ENCODE data around the gene ATP10B.
"Not testable (repeated sequence)": the region's sequence is repeated elsewhere in the genome, so short reads cannot be mapped to it uniquely, and the experiment has no call there.

The ATP10B gene

DNA sequence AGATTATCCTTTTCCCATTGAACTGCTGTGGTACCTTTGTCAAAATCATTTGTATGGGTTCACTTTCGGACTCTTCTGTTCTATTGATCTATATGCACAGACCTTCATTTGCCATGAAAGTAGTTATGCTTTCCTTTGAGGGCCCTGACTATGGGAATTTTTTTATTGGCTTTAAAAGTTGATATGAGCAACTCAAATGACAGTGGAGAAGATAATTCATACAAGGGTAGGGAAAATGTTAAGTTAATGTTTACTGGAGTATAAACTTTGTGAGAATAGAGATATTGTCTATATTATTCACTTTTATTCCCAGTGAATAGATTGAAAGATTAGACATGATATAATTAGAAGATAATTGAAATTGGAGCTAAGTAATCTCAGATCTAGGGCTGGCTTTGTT lies 94.8 kb downstream of the ATP10B start:
- DNase-seq (ENCODE audit: low read depth, low spot score): no peak

DNA sequence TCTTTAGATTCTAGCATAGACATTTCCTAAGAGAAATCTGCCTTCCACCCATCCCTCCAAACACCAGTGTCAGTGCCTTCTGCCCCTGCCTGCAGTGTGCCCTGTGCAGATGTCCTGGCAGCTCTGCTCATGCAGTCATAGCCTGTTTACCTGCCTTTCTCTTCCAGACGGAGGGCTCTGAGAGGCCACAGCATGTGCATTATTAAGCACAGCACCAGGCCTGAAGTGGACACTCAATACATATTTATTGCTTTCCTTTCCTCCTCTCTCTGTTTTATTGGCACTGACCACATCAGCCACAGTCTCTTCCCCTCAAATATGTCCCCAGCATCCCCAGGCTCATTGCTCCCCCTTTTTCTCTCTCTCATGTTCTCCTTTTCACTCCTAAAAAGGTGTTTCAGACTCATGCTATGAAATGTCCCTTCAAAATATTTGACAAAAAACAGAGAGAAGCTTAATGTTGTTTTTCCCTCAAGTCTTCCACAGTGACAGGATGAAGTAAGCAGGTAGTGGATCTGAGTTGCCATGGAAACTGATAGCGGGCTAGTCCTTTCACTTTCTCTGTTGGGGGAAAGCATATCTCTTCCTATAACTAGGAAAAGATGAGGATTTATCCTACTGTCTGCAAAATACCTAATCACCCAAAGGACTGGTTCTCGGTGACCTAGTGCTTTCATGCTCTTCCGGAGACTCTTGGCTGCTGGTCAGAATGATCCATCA lies 100.9 kb downstream of the ATP10B start:
- no peak for DNase-seq (ENCODE audit: low read depth, low spot score)

DNA sequence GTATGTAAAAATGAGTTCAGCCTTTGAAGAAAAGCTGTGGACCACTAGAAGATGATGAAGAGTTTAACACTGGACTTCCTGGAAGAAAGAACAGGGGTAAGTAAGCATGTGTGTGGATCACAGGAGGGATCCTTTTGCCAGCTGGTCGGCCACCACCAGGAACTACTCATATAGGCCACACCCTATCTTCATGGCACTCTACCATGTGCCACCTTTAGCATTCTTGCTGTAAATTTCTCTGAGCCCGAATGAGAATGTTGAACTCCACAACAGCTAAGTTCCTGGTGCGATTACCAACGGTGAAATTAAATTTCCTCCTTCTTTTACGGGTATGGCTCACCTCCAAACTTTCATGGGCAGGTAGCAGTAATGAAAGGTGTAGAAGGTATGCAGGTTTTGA lies 102.3 kb downstream of the ATP10B start:
- no peak for DNase-seq (ENCODE audit: low read depth, low spot score)

DNA sequence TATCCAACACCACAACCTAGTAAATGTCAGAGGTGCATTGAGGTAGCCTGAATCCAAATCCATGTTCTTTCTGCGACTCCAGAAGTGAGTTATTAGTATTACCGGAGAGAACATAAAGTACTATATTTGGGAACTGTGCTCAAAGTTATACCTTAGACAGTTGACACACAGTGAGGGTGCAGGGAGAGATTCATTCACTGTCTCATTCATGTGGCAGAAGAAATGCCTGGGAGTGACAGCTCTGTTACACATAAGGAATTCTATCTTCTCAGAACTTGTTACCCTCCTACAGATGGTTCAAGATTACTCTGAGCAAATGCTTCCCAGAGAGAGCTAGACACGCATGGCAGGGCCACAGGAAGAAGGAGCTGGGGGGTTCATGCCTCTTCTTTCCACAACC lies 103.0 kb downstream of the ATP10B start:
- DNase-seq (ENCODE audit: low read depth, low spot score): no peak

DNA sequence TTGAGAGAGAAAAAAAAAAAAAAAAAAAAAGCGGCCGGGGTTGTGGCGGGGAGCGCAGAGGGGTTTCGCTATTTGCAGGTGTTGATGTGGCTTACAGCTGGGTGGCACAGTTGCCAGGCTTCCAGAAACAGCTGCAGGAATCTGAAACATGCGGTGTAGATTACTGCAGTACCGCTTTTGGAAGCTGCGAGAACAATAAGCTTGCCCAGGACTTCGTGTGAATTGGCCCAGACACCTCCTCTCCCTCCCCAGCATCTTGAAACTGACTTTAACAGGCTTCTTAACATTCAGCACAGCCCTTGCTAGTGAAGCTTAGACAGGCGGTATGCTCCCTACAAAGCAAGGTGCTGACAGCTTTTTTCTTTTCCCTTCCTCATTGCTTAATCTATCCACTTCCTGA lies 104.0 kb downstream of the ATP10B start:
- DNase-seq (ENCODE audit: low read depth, low spot score): no peak

DNA sequence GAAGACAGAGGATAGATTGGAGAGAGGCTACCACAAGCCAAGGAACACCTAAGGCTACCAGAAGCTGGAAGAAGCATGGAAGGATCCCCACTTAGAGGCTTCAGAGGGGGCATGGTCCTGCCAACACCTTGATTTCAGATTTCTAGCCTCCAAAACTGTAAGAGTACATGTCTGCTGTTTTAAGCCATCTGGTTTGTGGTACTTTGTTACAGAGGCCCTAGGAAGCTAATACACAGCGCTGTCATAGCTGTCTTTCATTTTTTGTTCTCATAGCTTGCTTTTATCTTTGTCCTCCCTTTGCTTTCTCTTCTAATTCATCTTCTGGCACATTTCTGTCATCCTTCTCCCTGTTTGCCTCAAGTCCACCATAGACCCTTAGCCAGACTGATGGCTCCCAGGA lies 104.5 kb downstream of the ATP10B start:
- no peak for DNase-seq (ENCODE audit: low read depth, low spot score)

DNA sequence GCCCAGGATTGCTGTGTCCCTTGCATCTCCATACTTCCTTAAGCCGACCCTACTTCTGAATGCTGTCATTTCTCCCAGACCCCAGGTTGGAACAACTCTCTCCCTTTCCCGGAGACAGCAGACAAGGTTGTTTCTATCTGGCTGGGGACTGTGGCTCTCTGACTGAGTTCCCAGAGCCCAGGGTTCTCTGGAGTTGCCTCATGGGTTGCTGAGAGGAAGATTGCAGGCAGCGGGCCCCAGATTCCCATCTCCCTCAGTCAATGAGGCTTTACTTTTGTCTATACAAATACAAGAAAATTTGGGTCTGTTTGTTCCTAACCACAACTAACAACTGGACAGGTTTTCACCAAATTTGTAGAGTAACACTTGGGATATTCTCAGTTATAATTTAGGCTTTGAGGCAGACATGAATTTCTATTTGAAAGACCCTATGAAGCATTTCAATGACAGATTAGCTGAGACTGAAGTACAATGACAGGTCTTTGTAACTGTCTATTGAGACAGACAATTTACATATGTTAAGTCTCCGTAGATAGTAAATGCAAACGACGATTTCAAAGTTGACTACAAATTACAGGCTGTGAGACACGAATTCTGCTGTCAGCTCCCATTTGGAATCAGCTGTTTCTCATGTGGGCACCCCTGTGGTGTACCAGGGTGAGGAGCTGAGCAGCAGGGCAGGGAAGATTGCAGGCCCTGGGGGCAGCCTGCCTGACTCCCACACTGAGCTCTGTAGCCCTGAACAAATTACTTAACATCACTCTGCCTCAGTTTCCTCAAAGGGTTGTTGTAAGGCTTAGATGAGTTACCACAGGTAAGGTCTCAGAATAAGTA lies 107.5 kb downstream of the ATP10B start:
- no peak for DNase-seq (ENCODE audit: low read depth, low spot score)

DNA sequence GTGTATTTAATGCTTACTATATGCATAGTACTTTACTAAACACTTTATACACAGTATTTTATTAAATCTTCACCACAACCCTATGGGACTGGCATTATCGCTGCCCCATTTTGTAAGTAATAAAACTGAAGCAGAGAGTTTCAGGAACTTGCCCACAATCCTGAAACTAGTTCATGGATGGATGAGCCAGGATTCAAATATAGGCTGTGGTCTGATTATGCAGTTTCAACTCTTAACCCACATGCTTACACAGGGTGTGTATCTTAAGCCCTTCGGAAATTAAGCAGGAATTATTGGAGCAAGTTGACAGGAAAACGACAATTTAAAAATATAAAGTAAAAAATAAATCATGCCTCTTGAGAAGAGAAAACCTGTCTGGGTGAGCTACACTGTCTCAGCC lies 109.0 kb downstream of the ATP10B start:
- no peak for DNase-seq (ENCODE audit: low read depth, low spot score)

DNA sequence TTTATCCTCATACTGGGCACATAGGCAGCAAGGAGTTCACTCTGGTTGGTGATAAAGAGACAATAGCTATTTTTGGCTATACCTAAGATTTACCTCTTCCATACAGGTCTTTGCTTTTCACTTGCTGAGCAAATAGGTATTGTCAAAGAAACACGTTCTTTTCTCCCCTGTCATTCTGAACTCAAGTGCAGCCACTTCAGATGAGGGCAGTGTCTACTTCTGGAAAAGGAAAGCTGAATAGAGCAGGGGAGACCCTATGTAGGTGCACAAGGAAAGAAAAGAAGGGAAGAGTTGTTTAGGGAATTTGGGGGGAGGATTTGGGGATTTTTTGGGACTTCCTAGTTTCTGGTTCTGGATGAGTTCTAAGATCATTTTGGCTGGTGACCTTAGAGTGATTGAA lies 109.6 kb downstream of the ATP10B start:
- DNase-seq (ENCODE audit: low read depth, low spot score): no peak

DNA sequence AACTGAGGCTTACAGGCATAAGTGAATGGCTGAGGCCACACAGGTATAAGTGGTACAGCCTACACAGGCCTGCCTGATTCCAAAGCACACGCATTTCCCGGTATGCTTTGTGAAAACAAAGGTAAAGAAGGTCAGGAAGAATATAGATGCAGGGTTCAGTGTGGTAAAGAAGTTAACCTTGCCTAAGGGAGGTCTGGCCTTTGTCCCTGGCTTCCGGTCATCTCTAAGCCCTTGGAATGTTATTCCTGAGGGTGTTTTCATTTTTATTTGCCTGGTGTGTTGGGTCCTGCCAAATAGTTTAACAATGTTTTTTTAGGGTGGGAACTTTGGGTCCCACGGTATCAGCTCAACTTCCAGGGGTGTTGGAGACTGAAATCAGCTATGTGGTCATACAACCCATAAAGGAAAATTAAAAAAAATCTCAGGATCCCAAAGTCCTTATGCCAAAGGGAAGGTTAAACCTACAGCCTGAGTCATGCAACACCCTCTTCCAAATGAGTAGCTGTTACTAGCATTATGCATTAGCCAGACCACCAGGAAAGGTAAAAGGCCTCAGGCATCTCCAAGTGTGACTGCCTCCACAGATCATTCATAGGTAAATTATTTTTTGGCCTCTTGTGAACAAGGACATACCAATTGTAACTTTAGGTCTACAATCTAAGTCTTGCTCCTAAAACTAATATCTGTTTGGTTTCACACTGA lies 124.6 kb downstream of the ATP10B start:
- DNase-seq (ENCODE audit: low read depth, low spot score): no peak

DNA sequence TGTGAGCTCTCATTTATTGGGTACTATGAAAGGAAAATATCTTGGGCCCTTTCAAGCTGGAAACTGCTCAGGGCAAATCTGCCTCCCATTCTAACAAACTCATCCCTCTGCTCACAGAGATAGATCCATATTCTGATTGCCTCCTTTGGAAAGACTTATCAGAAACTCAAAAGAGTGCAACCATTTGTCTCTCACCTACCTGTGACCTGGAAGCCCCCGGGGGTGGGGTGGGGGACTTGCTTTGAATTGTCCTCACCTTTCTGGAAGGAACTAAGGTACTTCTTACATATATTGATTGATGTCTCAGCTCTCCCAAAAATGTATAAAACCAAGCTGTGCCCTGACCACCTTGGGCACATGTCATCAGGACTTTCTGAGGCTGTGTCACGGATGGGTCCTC lies 125.3 kb downstream of the ATP10B start:
- DNase-seq (ENCODE audit: low read depth, low spot score): no peak

DNA sequence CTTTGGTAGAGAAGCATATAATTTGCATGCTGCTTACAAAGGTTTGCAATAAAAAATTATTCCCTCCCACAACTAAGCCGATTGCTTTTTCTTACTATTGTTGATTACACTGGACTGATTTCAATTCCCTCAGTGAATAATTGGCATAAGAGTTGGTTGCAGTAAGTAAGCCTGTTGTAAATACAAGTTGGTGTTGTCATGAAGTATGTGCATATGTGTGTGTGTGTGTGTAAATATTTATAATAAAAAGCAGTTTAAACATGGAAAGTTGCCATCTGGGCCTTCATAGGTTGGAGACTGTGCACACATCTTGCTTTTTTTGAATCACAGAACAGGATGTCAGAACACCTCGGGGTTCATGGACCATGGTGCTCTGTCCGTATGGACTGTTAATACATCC lies 131.2 kb downstream of the ATP10B start:
- DNase-seq (ENCODE audit: low read depth, low spot score): no peak

DNA sequence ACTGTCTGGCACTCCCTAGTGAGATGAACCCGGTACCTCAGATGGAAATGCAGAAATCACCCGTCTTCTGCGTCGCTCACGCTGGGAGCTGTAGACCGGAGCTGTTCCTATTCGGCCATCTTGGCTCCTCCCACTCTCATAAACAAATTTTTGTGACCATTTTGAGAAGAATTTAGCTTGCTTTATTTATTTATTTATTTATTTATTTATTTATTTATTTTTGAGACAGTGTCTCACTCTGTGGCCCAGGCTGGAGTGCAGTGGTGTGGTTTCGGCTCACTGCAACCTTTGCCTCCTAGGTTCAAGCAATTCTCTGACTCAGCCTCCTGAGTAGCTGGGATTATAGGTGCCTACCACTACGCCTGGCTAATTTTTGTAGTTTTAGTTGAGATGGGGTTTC lies 136.5 kb downstream of the ATP10B start:
- DNase-seq (ENCODE audit: low read depth, low spot score): not testable (repeated sequence)

DNA sequence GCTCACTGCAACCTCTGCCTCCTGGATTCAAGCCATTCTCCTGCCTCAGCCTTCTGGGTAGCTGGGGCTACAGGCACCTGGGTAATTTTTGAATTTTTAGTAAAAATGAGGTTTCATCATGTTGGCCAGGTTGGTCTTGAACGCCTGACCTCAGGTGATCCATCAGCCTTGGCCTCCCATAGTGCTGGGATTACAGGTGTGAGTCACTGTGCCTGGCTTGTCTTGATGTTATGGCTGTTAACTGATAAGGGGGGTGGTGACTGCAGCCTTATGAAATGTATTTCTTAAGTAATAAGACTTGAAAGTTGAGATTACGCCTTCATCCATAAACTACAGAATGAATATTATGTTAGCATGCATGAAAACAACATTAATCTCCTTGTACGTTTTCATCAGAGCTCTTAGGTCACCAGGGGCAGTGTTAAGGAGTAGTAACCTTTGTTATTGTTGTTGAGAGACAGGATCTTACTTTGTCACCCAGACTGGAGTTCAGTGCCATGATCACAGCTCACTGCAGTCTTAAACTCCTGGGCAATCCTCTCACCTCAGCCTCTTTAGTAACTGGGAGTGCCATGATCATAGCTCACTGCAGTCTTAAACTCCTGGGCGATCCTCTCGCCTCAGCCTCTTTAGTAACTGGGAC lies 148.3 kb downstream of the ATP10B start:
- no peak for DNase-seq (ENCODE audit: low read depth, low spot score)

DNA sequence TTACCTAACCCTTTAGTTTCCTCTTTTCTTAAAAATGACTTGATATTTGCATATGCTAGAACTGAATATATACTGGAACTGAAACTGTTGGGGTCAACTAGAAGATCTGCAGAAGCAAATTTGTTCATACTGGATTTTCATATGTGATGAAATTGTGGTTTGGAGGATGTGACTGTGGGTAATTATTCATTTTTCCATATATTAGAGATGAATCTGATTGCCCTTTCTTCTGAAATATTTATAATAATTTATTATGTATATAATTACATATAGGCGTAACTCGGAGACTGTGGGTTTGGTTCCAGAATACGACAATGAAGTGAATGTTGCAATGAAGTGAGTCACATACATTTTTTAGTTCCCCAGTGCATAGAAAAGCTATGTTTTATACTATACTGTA lies 149.1 kb downstream of the ATP10B start:
- DNase-seq (ENCODE audit: low read depth, low spot score): no peak

DNA sequence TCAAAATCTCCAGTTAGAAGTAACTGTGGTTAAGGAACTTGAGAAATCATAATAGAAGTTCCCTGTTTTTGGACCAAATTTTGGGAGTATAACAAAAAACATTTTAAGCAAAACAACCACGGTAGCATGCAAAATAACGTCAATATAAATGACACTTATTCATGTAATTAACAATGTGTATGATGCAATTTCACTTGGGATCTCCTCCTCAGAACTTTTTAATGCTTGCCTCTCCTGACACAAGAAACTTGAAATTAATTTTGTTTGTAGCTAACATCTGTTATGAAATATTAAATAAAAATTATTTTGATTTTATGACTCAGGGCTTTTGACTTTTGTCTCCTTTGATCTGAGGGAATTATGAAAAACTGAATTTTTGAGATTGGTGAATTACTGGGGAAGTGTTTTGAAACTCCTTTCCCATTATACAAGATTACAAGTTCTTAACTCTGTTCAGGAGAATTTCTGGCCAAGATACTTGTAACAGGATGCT lies 149.7 kb downstream of the ATP10B start:
- no peak for DNase-seq (ENCODE audit: low read depth, low spot score)

DNA sequence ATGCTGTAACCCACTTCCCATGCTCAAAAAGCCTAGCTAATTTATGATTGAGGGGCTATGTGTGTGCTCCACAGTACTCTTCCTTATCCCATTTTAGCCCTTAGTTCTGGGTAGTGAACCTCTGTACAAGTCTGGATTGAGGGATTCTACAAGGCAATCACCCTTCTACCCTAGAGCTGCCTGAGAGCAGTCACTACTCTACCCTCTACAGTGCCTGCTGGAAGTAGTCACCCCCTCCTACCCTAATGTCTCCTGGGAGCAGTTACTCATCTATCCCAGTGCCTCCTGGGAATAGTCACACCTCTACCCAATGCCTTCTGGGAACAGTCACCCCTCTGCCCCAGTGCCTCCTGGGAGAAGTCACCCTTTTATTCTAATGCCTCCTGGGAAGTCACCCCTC lies 150.6 kb downstream of the ATP10B start:
- DNase-seq (ENCODE audit: low read depth, low spot score): no peak

DNA sequence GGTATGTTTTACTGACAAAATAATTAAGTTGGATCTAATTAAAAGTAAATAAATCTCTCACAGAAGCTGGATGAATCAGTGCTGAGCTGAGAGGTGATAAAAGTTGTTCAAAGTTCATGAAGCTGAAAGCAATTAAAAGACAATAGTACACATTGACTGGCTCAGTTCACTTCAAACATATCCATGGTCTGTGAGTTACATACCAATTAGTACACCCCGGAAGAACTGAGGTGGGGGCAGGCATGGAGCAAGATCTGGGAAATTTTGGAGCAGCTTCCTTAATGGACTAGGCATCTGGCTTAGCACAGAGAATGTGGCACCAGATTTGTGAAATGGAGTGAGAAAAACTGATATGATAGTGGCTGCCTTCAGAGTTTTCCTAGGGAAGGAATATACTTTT lies 152.7 kb downstream of the ATP10B start:
- no peak for DNase-seq (ENCODE audit: low read depth, low spot score)

DNA sequence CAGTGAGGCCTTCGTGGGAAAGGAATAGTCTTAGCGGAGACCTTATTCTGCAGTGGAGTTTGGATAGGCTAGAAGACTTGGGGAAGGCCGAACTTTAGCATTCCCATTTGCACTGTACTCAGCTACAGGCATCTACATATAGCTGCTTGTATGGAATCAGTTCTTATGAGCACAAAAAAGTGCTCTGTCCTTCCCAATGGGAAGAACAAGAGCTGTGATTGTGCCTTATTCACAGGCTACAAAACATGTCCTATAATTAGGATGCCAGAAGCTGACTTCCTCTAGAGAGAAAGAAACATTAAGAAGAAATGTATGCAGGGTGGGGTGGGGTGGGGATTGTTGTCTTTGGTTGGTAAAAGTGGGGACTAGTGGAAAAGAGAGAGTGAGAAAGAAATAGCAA lies 154.7 kb downstream of the ATP10B start:
- DNase-seq (ENCODE audit: low read depth, low spot score): no peak

DNA sequence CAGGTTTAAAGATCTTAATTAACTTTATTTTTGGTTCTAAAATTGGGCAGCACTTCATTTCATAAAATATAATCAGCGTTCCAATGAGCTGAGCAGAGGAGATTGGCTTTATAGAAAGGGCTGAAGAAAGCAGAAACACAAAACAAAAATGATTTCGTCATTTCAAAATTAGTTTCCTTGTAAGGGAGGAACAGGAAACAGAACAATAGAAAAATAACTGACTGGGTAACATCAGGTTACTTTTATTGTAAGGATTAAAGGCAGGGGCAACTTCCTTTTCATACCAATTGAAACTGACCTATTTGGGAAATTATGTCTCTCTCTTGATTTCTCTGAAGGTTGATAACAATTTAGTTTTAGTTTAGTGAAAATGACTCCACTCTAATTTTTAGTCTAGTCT lies 157.1 kb downstream of the ATP10B start:
- DNase-seq (ENCODE audit: low read depth, low spot score): no peak

DNA sequence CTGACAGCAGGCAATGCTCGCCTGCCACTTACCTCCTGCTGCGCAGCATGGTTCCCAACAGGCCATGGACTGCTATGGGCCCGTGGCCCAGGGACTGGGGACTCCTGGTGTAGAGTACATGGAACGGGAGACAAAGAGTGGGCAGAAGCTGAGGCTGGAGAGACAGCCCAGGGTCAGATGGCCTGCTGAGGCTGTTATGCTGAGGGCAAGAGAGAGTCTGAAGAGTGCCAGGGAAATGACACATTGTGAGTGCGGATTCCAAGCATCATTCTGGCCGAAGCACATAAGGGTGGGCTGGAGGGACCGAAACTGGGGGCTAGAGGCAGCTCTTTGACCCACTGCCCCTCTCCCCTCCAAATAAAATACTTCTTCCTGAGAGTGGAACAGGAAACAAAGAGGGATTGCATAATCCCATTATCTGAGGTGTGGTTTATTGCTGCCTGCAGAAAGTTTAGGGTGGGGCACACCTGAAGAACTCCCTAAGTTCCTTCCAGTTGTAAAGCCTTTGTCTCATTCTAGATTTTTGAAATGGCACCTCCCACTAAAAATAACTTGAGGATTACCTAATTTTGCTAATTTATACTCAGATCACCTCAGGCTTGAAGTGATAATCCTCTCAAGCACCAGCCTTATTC lies 158.1 kb downstream of the ATP10B start:
- no peak for DNase-seq (ENCODE audit: low read depth, low spot score)

DNA sequence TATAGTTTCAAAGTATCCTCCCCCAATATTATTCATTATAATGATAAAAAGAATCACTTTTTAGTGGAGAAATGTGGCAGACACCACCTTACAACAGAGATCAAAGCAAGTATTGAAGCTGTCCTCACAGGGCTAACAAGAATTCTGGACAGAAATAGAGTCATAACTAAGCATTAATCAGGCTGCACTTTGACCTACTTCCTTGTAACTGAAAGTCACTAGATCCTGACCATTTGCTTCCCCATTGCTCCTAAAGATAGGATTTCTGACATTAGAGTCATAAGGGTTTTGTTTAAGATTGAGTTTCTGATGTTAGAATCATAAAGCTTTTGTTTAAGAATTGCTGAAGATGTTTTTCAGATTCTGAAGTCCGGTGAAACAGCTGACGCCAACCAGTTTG lies 159.7 kb downstream of the ATP10B start:
- DNase-seq (ENCODE audit: low read depth, low spot score): no peak
